Activated CD8-positive, alpha-beta memory T cell treated with anti-CD3 and anti-CD28 coated beads, Interleukin-2, amount 50 U/mL, for 48 hours (primary cell): Measurements from ENCODE around the gene ACAA1.
A peak's percentile ranks its signal among the peaks of the same experiment; 100 is the strongest.
"Not testable (repeated sequence)": the region's sequence is repeated elsewhere in the genome, so short reads cannot be mapped to it uniquely, and the experiment has no call there.

ENCODE experiments used
- DNase-seq: peaks from one replicate; pipeline ENCODE4 v3.0.0-alpha.2; 2020

The ACAA1 gene

GRCh38 chr3:38153221-38153620, 16.3 kb upstream of the ACAA1 start:
- no peak for DNase-seq

- no peak for DNase-seq
Measured at GRCh38 chr3:38152609-38153008, 15.7 kb upstream of the ACAA1 start.

- no peak for DNase-seq
Measured at GRCh38 chr3:38151667-38152265, 14.8 kb upstream of the ACAA1 start.

GRCh38 chr3:38150780-38151528, 14.0 kb upstream of the ACAA1 start:
- DNase-seq, result peak; percentile 25

GRCh38 chr3:38149708-38150107, 12.8 kb upstream of the ACAA1 start:
- no peak for DNase-seq

GRCh38 chr3:38148311-38148882, 11.5 kb upstream of the ACAA1 start:
- no peak for DNase-seq

- no peak for DNase-seq
Measured at GRCh38 chr3:38147421-38147820, 10.5 kb upstream of the ACAA1 start.

- DNase-seq, result no peak
Measured at GRCh38 chr3:38146504-38146903, 9.6 kb upstream of the ACAA1 start.

GRCh38 chr3:38143511-38143910, 6.6 kb upstream of the ACAA1 start:
- peak; percentile 42 for DNase-seq

- no peak for DNase-seq
Measured at GRCh38 chr3:38142959-38143358, 6.0 kb upstream of the ACAA1 start.

GRCh38 chr3:38141952-38142273, 5.0 kb upstream of the ACAA1 start:
- peak; percentile 40 for DNase-seq

GRCh38 chr3:38141173-38141951, 4.4 kb upstream of the ACAA1 start:
- DNase-seq, result no peak

- DNase-seq, result peak; percentile 49
Measured at GRCh38 chr3:38140326-38141172, 3.6 kb upstream of the ACAA1 start.

GRCh38 chr3:38139652-38140051, 2.7 kb upstream of the ACAA1 start:
- peak; percentile 52 for DNase-seq

- DNase-seq, result no peak
Measured at GRCh38 chr3:38139191-38139590, 2.3 kb upstream of the ACAA1 start.

- peak; percentile 93 for DNase-seq
Measured at GRCh38 chr3:38138349-38139190, 1.6 kb upstream of the ACAA1 start, which contains the start of gene MYD88. TSS of gene MYD88 (plus strand) at chr3:38138661. CDS start at chr3:38138701, 40 bp downstream.

GRCh38 chr3:38137615-38138348, 855 bp upstream of the ACAA1 start:
- DNase-seq, result peak; percentile 74

- peak; percentile 66 for DNase-seq
Measured at GRCh38 chr3:38136393-38136776, 542 bp downstream of the ACAA1 start.

GRCh38 chr3:38135621-38136277, 1.2 kb downstream of the ACAA1 start:
- DNase-seq, result peak; percentile 46

GRCh38 chr3:38134517-38135143, 2.3 kb downstream of the ACAA1 start:
- DNase-seq, result not testable (repeated sequence)
